NCI-H82 treated with DMSO at 0.1 percent for 48 hours (cell line): ENCODE data around the gene SEMA7A.
"Not testable (repeated sequence)": the region's sequence is repeated elsewhere in the genome, so short reads cannot be mapped to it uniquely, and the experiment has no call there.

Source experiments
- DNase-seq: peaks from one replicate; lab custom pipeline; 2025; ENCODE audit not compliant: unreplicated experiment; lab: John Stamatoyannopoulos, UW

Gene SEMA7A

GRCh38 chr15:74400915-74401757, 32.6 kb downstream of the SEMA7A start:
- no peak for DNase-seq

GRCh38 chr15:74400313-74400860, 33.4 kb downstream of the SEMA7A start:
- DNase-seq: no peak

- DNase-seq: no peak
Measured at GRCh38 chr15:74399511-74400312, 34.0 kb downstream of the SEMA7A start.

DNA sequence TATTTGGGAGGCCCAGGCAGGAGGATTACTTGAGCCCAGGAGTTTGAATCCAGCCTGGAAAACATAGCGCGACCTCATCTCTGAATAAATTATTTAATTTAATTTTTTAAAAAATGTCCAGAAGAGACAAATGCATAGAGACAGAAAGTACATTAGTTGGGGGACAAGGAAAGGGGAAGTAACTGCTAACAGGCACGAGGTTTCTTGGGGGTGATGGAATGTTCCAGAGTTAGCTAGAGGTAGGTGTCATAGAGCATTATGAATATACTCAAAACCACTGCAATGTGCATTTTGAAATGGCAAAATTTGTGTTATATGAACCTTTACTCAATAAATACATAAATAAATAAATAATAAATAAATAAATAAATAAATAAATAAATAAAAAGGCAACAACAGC, 34.7 kb downstream of the SEMA7A start:
- DNase-seq: no peak

- no peak for DNase-seq
Measured at GRCh38 chr15:74398183-74398582, 35.6 kb downstream of the SEMA7A start.

DNA sequence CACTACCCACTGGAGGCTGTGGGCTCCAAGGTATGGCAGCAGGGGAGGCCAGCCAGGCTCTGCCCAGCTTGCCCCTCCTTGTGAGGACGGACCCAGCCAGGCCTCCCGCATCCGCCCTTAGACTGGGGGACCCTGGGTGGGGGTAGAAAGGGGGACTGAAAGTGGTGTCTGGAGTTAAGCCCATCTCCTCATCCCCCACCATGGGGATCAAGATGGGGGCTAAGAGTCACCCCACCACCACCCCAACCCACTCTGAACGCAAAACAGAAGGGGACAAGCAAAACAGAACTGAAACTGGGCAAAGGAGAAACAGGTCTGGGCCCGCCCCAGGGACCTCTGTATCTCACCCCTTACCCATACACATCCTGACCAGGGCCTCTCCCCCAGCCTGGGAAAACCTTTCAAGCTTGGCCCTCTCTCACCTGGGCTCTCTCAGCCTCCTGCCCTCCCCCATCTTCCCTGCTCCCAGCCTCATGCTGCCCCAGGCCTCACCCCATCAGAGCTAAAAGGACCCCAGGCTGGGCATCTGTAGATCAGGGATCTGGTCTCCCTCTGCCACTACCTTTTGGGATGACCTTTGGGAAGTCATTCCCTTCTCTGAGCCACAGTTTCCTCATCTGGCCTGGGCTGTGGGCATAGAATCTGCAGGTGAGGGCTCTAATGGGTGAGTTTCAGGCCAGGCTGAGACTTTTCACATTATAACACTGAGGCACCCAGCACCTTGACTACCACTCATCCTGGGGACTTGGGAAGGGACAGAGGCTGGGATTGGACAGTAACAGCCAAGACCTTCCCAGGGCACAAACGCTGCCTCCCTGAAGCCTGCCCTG, 36.3 kb downstream of the SEMA7A start:
- no peak for DNase-seq

- DNase-seq: no peak
Measured at GRCh38 chr15:74396445-74397238, 37.1 kb downstream of the SEMA7A start.

DNA sequence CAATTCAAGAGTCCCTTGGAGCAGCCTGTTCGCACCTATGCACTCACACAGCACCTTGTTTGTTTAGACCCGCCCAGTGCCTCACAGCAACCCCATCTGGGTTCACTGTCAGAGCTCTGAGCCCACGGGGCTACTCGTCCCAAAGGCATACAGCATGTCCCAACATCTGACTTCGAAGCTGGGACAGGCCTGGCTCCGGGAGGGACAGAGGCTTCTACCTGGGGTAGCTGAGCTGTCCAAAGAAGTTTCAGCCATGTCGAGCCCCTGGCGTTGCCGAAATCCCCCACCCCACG, 37.7 kb downstream of the SEMA7A start:
- DNase-seq: no peak

DNA sequence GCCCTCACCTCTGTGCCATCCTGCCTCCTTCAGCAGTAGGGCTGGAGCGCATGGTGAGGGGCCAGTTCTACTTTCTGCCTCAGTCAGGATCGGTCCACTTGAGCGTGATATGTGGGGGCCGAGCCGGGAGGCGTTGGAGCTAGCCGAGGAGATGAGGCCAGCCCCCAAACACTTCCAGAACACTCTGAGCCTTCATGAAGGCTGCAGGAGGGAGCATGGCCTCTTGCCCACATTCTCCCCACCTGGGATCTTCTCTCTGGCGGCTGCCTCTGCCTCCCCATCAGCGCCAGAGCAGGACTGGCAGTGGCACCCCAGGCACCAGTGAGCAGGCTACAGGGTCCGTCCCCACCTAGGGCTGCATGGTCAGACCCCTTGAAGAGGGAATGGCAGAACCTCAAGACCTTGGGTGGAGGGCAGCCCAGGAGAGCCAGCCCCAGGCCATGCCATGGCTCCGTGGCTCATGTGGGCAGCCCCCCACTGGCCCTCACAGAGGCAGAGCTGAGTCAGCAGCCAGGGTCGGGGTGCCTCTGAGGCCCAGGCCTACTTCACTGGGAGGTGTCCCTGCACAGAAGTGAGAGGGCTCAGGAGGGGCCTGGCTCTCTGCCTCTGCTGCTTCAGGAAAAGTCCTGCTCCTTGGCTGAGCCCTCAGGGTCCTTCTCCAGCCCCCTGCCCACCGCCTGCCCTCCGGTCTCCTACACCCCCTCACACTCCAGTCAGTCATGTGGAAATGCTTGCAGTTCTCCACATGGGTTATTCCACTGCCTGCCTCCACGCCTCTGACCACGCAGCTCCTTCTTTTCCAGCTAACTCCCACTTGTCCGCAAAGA, 38.2 kb downstream of the SEMA7A start:
- no peak for DNase-seq

GRCh38 chr15:74394090-74394846, 39.5 kb downstream of the SEMA7A start:
- DNase-seq: no peak

- DNase-seq: no peak
Measured at GRCh38 chr15:74393423-74393822, 40.3 kb downstream of the SEMA7A start.

DNA sequence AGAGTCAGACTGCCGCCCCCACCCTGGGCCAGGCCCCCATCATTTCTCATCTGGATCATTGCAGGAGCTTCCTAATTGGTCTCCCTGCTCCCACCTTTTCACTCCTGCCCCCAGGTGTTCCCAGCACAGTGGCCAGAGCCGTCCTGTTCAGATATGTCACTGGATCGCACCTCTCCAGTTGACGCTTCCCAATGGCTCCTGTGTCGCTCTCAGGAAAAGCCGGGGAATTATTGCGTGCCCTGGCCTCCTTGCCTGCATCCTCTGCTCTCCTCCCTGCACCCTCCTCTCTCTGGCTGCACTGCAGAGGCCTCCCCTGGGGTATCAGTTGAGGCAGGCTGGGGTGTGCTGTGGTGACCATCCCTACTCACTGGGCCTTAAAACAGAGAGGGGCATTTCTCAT, 40.9 kb downstream of the SEMA7A start:
- no peak for DNase-seq

GRCh38 chr15:74392451-74392830, 41.3 kb downstream of the SEMA7A start:
- no peak for DNase-seq

DNA sequence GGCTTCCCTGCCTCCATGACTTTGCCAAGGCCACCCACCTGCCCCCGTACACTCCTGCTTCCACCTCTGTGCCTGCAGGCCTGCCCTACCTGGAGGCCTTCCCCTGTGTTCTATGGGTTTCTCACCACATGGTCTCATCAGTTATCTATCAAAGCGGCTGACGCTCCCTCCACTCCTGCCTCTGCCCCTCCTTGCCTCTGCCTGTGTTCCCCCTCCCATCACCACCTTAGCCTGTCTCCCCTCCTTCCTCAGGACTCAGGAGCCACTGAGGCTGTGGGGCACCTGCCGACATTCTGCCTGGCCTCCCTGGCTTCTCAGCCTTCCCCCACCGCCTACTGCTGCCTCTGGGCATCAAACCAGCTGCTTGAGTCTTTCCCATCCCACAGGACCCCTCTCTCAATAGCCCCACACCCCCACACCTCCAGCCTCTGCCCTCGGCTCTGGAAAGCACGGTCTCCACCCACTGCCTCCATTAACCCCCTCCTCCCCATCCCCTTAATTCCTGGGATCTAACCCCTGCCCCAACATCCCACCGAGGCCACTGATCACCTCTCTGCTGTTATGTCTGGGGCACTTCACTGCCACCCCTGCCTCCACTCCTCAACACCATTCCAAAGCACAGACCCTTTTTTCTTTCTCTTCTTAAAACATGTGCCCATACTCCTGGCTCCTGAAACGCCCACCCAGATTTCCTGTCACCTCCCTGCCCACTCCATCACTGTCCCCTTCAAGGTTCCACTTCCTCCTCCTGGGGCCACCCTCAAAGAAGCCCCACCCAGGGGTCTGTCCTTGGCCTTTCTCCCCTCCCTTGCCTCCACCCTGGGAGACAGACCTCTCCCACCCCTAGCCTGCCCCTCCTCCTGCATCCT, 41.9 kb downstream of the SEMA7A start:
- no peak for DNase-seq

- DNase-seq: no peak
Measured at GRCh38 chr15:74390647-74391288, 43.0 kb downstream of the SEMA7A start.

- not testable (repeated sequence) for DNase-seq
Measured at GRCh38 chr15:74390049-74390646, 43.6 kb downstream of the SEMA7A start.
